Subcutaneous preadipocyte (primary cell): Measurements from ENCODE around the gene AMT. TPM values are rescaled to one million over a fixed set of nuclear protein-coding genes. Genes with fewer than 3 reads are reported as not detected.

ENCODE experiments used
- small RNA-seq: library from RNA; depleted of rRNA; stranded (forward); fragments of <200 nt; gene quantifications from one replicate; pipeline ENCODE3, GENCODE V24; 2012
- total RNA-seq: library from RNA; depleted of rRNA; stranded (reverse); fragments of >200 nt; gene quantifications from 2 replicates; pipeline ENCODE4 v1.2.3, GENCODE V29; 2012

The AMT gene, protein sequence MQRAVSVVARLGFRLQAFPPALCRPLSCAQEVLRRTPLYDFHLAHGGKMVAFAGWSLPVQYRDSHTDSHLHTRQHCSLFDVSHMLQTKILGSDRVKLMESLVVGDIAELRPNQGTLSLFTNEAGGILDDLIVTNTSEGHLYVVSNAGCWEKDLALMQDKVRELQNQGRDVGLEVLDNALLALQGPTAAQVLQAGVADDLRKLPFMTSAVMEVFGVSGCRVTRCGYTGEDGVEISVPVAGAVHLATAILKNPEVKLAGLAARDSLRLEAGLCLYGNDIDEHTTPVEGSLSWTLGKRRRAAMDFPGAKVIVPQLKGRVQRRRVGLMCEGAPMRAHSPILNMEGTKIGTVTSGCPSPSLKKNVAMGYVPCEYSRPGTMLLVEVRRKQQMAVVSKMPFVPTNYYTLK
- total RNA-seq = 0.39 and 0.73 TPM in 2 replicates

DNA sequence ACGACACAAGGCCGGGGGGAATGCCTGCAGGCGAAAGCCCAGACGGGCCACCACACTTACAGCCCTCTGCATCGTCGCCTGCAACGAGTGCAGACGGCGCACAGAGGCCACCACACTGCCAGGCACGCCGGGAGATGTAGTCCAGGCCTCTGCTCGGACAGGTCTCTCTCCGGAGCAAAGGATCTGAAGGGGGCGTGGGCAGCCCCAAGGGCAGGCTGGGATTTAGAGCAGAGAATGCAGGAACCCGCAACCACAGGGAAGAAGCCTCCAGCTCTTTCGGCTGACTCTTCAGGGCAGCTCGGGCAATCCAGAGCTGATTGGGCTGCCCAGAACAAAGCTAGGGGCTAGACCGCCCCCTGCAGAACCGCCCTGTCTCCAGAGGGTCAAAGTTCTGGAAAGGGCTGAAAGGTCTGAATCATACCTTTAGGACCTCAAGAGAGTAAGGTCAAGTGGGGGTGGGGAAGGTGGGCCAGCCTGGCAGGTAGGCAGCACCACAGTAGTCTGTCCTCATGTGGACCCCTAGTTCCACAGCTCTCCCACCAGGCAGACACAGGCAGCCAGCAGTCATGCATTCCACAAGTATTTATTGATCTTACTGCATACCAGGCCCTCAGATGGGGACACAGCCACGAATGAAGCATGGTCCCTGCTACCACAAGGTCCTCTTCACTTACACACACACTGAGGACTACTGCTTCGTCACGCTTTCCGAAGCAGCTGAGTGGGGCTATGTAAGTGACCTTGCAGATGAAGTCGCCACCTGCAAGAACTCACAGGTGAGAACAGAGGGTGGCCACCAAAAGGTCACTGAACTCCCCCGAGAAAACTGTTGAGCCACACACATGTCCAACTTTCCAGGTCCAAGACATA, at the start of gene AMT:
TSS of gene AMT (minus strand) at position 95 of the 870 bp plus-strand sequence. CDS start at position 72, 23 bp downstream.

DNA sequence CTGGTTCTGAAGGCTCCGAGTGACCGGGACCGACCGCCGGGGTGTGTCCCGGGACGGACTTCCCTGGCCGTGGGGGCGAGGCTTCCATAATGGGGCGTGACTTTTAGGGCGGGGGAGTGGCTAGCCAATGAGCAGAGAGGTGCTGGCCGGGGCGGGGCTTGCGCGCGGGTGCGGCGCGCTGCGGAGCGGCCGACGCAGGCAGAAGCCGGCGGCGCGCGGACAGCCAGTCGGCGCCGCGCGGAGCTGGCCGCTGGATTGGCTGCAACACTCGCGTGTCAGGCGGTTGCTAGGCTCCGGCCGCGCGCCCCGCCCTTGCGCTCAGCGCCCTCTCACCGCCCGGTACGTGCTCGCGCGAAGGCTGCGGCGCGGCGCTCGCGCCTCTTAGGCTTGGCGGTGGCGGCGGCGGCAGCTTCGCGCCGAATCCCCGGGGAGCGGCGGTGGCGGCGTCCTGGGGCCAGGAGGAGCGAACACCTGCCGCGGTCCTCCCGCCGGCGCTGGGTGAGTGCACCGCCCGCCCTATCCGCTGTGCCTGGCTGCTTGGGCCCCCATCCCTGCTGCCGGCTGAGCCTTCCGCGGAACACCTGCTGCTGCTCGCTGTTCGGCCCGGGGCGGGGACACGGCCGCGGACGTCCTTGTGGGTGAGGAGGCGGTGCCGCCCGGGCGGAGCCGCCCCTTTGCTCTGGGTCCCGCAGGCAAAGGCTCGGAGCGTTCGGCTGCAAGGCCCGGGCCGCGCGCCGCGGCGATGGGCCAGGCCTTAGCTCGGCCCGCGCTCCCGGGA, 47.9 kb upstream of the AMT start, which contains the start of gene DAG1:
TSS of gene DAG1 (plus strand) at position 332 of the 778 bp plus-strand sequence. CDS start 40,268 bp downstream, outside the sequence.

DNA sequence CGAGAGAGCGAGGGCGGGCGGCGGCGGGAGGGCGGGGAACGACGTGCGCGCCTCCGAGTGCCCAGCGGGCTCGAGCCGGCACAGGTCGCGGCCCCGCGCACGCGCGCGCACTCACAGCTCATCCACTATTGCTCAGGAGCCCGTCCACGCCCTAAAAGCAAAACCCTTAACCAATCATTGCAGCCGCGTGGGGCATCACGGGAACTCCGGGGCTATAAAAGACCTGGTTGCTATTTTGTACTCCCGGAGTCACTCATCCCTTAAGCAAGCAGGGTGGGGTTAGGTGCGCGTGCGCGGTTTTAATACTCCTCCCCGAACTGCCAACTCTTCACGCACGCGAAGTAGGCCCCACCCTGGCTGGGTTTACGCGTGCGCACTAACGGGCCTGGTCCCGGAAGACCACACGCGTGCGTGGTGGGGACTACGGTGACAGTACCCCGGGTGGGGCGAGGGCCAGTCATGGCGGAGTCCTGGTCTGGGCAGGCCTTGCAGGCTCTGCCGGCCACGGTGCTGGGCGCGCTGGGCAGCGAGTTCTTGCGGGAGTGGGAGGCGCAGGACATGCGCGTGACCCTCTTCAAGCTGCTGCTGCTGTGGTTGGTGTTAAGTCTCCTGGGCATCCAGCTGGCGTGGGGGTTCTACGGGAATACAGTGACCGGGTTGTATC, 10.2 kb downstream of the AMT start, which contains the start of the genes RHOA and TCTA:
TSS of gene RHOA (minus strand) at position 9 of the 664 bp plus-strand sequence. CDS start 36,387 bp downstream, outside the sequence.
TSS of gene TCTA (plus strand) at position 456 of the 664 bp plus-strand sequence. CDS start at position 460, 4 bp downstream.

Small RNA genes within 50 kb of the gene (small RNA-seq; reads per million reads assigned to genes)
- gene RNA5SP130 = not detected

Other genes with a start within 250 kb of the AMT start
- gene C3orf62, start 145.2 kb downstream of the AMT start, total RNA-seq = 1.2 and 1.8 TPM in 2 replicates
- gene USP4, start 82.4 kb downstream of the AMT start, total RNA-seq = 15.4 and 21.3 TPM in 2 replicates
- 203 and 264 TPM in 2 replicates for gene GPX1, start 64.1 kb downstream of the AMT start, total RNA-seq
- gene RHOA, start 10.5 kb downstream of the AMT start, total RNA-seq = 535 and 567 TPM in 2 replicates
- gene TCTA, start 10.1 kb downstream of the AMT start, total RNA-seq = 17.3 and 17.4 TPM in 2 replicates
- gene NICN1, start 6.9 kb upstream of the AMT start, total RNA-seq = 1.6 and 3.3 TPM in 2 replicates
- gene DAG1, start 47.8 kb upstream of the AMT start, total RNA-seq = 37.8 and 48.3 TPM in 2 replicates
- under 0.01 and 0.20 TPM in 2 replicates for gene BSN, start 132.0 kb upstream of the AMT start, total RNA-seq